Right atrium auricular region (tissue), 2 donors: ENCODE data around the gene CDC42BPG. TPM values are rescaled to one million over a fixed set of nuclear protein-coding genes. Genes with fewer than 3 reads are reported as not detected.
"Not testable (repeated sequence)": the region's sequence is repeated elsewhere in the genome, so short reads cannot be mapped to it uniquely, and the experiment has no call there.

Source experiments
- DNase-seq: peaks from one replicate; pipeline ENCODE4 v3.0.0-alpha.2; 2019; ENCODE audit warnings: low spot score
- H3K27ac ChIP-seq, 2 donors: fragments of 200-600 bp; sonication (generic); 1 replicate in 1 of 2; 2 replicates in 1 of 2; pipeline ENCODE4 v1.5.1; 2016 to 2019
- H3K27me3 ChIP-seq, 2 donors: fragments of 200-600 bp; sonication (generic); one replicate each; pipeline versions ENCODE4 v1.5.1 to v1.6.0; 2017 to 2019
- H3K36me3 ChIP-seq: fragments of 200-600 bp; sonication (generic); one replicate; pipeline ENCODE4 v1.5.1; 2016
- H3K4me1 ChIP-seq, 2 donors: fragments of 200-600 bp; sonication (generic); one replicate each; pipeline versions ENCODE4 v1.5.1 to v1.6.0; 2017 to 2019
- H3K4me3 ChIP-seq, 2 donors: fragments of 200-600 bp; sonication (generic); 1 replicate in 1 of 2; 2 replicates in 1 of 2; pipeline ENCODE4 v1.5.1; 2017 to 2019; ENCODE audit warnings: mild to moderate bottlenecking in 1 of 2, moderate library complexity in 1 of 2
- H3K9me3 ChIP-seq, 2 donors: fragments of 200-600 bp; sonication (generic); one replicate each; pipeline ENCODE4 v1.5.1; 2019
- total RNA-seq, 2 donors: library from RNA; depleted of rRNA; stranded (reverse); fragments of >200 nt; gene quantifications; one replicate each; pipeline ENCODE4 v1.1.0, GENCODE V29; 2016
- TF ChIP-seq, protein P1 (sequence below), 2 donors: fragments of 200-600 bp; sonication (generic); IDR thresholded peaks; one replicate each; pipeline ENCODE4 v1.5.1; 2019; ENCODE audit warnings: antibody characterized with exemption in 2 of 2

Gene CDC42BPG
- total RNA-seq, 2 donors from 2014 or later, result 0.33 to 1.0 TPM

DNA sequence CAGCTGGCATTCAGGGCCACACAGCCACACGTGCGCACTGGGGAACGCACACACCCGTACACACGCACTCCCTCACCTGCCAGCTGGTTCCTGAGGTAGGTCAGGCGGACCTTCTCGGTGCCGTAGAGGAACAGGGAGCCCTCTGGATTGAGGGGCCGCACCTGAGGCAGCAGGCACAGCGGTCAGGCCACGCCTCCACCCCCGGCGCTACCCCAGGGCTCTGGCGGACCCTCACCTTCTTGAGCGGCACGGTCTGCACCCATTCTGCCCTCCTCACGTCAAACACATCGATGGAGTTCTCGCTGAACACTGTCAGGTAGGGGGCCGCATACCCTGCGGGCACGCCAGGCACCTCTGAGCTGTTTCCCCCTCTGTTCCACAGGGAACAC is 17.0 kb downstream of the CDC42BPG start:
- Histone ChIP-seq H3K36me3 (no peaks in the 10 kb centered on the region), H3K27me3 (no peaks in the 10 kb centered on the region), H3K9me3 (no peaks in the 10 kb centered on the region), H3K4me1 (no peaks in the 10 kb centered on the region), H3K4me3 (no peak overlapping the region), H3K27ac (no peak overlapping the region)
- DNase-seq, result no peak
- TF ChIP-seq, protein P1, sequence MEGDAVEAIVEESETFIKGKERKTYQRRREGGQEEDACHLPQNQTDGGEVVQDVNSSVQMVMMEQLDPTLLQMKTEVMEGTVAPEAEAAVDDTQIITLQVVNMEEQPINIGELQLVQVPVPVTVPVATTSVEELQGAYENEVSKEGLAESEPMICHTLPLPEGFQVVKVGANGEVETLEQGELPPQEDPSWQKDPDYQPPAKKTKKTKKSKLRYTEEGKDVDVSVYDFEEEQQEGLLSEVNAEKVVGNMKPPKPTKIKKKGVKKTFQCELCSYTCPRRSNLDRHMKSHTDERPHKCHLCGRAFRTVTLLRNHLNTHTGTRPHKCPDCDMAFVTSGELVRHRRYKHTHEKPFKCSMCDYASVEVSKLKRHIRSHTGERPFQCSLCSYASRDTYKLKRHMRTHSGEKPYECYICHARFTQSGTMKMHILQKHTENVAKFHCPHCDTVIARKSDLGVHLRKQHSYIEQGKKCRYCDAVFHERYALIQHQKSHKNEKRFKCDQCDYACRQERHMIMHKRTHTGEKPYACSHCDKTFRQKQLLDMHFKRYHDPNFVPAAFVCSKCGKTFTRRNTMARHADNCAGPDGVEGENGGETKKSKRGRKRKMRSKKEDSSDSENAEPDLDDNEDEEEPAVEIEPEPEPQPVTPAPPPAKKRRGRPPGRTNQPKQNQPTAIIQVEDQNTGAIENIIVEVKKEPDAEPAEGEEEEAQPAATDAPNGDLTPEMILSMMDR (IDR thresholded peaks at IDR 0.05), result no peak

DNA sequence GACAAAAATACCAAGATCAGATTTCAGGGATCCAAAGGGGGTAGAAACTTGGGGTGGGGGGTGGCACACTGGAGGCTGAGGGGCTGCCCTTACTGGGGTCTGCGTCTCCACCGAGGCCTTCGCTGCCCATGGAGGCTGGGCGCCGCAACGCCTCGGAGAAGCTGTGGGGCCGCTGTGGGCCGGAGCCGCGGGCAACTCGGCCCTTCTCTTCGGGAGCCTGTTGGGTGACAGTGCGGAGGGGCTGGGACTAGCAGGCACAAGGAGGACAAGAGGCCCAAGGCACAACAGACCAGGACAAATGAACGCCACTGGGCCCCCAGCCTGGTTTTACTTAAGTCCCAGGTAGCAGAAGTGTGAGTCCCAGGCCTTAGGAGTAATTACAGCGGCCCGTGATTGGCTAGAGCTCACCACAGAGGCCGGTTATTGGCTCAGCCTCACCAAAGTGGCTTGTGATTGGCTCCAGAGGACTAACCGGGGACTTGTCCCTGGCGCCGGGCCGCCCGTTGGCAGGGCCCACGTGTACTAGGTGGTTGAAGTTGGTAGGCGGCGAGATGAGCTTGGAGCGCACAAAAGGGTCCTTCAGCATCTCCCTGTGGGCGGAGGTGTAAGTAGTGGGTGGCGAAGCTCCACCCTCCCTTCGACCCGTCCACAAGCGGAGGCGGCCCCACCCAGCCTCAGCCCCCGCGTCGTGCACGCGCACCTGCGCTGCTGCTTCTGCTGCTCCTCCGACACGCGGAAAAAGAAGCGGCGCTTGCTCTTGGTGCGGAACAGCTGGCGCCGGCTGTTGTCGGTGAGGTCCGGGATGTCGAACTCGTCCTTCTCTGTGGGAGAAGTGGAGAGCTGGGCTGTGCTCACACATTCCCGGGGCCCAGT is 17.6 kb downstream of the CDC42BPG start:
- TF ChIP-seq, protein P1 (IDR thresholded peaks at IDR 0.05), result no peak
- H3K36me3 ChIP-seq, result no peaks in the 10 kb centered on the region

DNA sequence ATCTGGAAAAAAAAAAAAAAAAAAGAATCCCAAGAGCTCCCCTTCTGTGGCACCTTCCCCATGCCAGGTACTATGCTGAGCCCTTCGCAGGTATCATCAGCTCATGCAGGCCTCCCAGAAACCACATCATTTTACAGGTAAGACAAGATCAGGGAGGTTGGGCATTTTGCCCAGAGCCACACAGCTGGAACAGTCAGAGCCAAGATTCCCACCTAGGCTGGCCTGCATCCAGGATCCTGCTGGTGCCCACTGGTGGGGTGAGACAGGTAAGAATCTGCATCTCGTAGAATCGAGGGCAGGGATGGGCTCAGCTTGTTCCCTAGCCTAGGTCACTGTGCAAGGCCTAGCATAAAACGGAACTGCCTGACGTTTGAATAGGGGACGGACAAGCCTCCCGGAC is 18.4 kb downstream of the CDC42BPG start:
- H3K9me3 ChIP-seq, result no peaks in the 10 kb centered on the region
- no peak overlapping the region for H3K4me3 ChIP-seq

More for the DNA sequence above, 17.6 kb downstream of the CDC42BPG start:
- H3K4me3 ChIP-seq, result no peak overlapping the region
- H3K27ac ChIP-seq, result no peak overlapping the region
- no peaks in the 10 kb centered on the region for H3K9me3 ChIP-seq
- DNase-seq, result no peak
- no peaks in the 10 kb centered on the region for H3K27me3 ChIP-seq
- H3K4me1 ChIP-seq, result no peaks in the 10 kb centered on the region

DNA sequence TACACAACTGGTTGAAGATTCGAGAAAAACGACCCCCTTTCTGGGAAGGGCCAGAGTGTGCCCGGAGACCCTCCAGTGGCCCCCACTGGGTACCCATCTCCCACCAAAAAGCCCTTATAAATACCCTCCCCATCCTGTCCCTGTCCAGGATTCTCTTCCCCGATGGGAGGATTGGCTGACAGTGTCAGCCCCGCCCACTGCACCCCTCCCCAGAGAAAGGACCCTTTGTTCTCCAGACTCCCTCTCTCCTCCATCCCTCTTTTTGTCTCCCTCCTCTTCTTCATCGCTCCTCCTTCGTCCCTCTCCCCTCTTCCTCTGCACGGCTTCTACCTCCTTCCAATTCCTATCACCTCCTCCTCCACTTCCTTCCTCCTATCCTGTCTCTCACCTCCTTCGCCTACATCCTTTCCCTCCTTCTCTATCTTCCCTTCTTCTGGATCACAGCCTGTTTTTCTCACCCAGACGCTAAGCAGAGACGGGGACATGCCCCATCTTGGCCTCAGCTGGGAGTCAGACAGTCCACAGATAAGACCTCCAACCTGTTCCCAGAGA is 20.8 kb downstream of the CDC42BPG start:
- no peaks in the 10 kb centered on the region for H3K4me1 ChIP-seq
- H3K36me3 ChIP-seq, result no peaks in the 10 kb centered on the region
- TF ChIP-seq, protein P1 (IDR thresholded peaks at IDR 0.05), result no peak
- H3K27me3 ChIP-seq, result no peaks in the 10 kb centered on the region
- H3K9me3 ChIP-seq, result no peaks in the 10 kb centered on the region
- H3K4me3 ChIP-seq, result no peak overlapping the region
- no peak overlapping the region for H3K27ac ChIP-seq
- DNase-seq, result no peak

More for the DNA sequence above, 18.4 kb downstream of the CDC42BPG start:
- DNase-seq, result no peak
- H3K27me3 ChIP-seq, result no peaks in the 10 kb centered on the region
- no peaks in the 10 kb centered on the region for H3K36me3 ChIP-seq
- H3K4me1 ChIP-seq, result no peaks in the 10 kb centered on the region
- H3K27ac ChIP-seq, result no peak overlapping the region
- TF ChIP-seq, protein P1 (IDR thresholded peaks at IDR 0.05), result no peak

DNA sequence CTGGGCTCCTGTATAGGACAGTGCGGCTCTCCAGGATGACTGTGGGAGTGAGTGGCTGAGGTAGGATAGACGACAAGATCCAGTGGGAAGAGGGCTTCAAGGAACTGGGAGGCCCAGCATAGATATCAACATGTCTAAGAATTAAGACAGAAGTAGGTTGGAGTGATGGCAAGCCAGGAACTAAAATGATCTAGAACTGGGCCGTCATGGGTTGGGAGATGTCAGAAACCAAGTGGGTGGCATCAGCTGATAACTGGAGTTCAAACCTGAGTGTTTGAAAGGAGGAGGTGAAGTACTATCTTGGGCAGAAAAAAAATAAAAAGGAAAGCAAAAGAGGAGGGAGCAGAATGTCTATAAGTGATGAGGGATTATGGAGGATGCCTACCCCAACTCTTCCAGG is 27.0 kb downstream of the CDC42BPG start:
- Histone ChIP-seq H3K27me3 (no peaks in the 10 kb centered on the region), H3K27ac (no peak overlapping the region), H3K36me3 (no peaks in the 10 kb centered on the region), H3K9me3 (no peaks in the 10 kb centered on the region), H3K4me1 (no peaks in the 10 kb centered on the region), H3K4me3 (no peak overlapping the region)
- TF ChIP-seq, protein P1 (IDR thresholded peaks at IDR 0.05), result no peak
- DNase-seq, result no peak

DNA sequence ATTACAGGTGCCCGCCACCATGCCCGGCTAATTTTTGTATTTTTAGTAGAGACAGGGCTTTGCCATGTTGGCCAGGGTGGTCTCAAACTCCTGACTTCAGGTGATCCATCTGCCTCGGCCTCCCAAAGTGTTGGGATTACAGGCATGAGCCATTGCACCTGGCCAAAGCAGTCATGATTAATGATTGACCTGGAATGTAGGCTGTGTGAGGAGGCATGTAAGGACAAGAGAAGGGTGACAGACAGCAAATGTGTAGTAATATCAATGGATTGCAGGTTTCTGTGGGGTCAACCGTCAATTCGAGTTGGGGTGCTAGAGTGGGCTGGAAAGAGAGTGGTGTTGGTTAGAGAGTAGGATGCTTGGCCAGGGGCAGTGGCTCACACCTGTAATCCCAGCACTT is 29.0 kb downstream of the CDC42BPG start:
- H3K4me3 ChIP-seq, H3K4me1 ChIP-seq, H3K27ac ChIP-seq, DNase-seq, H3K9me3 ChIP-seq, H3K27me3 ChIP-seq, H3K36me3 ChIP-seq: not testable (repeated sequence)
